ENCODE results near the gene AHCYL2. TPM values are rescaled to one million over a fixed set of nuclear protein-coding genes. Genes with fewer than 3 reads are reported as not detected.
A peak's percentile ranks its signal among the peaks of the same experiment; 100 is the strongest.

AHCYL2 gene
- total and polyA plus RNA-seq, 2 of the 8 experiments (the other 6 are each of a cell fraction or from before 2014, with no cell fraction given): 20.7 to 25.4 TPM

GRCh38 chr7:129264534-129264933 lies 39.7 kb downstream of the AHCYL2 start:
- H3K79me2 ChIP-seq (ENCODE audit: control insufficient read depth in 1 of 2, insufficient read depth in 2 of 2, low read length in 2 of 2): peaks cover 0 to 8% of the 10 kb centered on the region in 2 experiments; a peak in 3 of 4 replicates
- 86% methylated on average over 4 of the region's 4 CpGs; no CpG with 5 or more reads in 1 of the 2 experiments for WGBS, 2 experiments (ENCODE audit: extremely low coverage in 1 of 2, insufficient coverage in 1 of 2, insufficient read length in 1 of 2, insufficient replicate concordance in 2 of 2, low coverage in 1 of 2, low lambda C conversion rate in 2 of 2, missing lambda C conversion rate in 1 of 2)
- no peaks in the 10 kb centered on the region for H3K36me3 ChIP-seq (ENCODE audit: control insufficient read depth in 2 of 4, insufficient read depth in 4 of 4, low read length in 3 of 4)
- no peak overlapping the region for H3K4me2 ChIP-seq (ENCODE audit: insufficient read depth in 1 of 2, low read depth in 2 of 2, low read length in 2 of 2)
- H2AK5ac ChIP-seq (ENCODE audit: low read depth, low read length): no peak overlapping the region
- no peak overlapping the region for H3K9ac ChIP-seq (replicated peaks in 1 of 4; ENCODE audit: extremely low read depth in 1 of 4, low read depth in 3 of 4, low read length in 3 of 4)
- H3K18ac ChIP-seq (ENCODE audit: extremely low read depth, low read length): no peak overlapping the region
- peaks cover 3% of the 10 kb centered on the region; the same call in 1 of the 2 replicates for H3K79me1 ChIP-seq (ENCODE audit: low read depth, low read length)
- no peak overlapping the region for H2BK12ac ChIP-seq (ENCODE audit: low read depth, low read length)
- H3K9me3 ChIP-seq (ENCODE audit: insufficient read depth in 2 of 2, low read depth in 1 of 2, low read length in 1 of 2): no peaks in the 10 kb centered on the region
- H3K14ac ChIP-seq (ENCODE audit: insufficient read length): no peak overlapping the region
- DNase-seq (ENCODE audit: low read depth in 1 of 2, low spot score in 2 of 2): no peak
- no peak overlapping the region for H2BK120ac ChIP-seq (replicated peaks; ENCODE audit: low read depth, low read length)
- no peak overlapping the region for H4K5ac ChIP-seq (ENCODE audit: insufficient read length, low read depth, low read length)
- no peak overlapping the region for H2BK15ac ChIP-seq (ENCODE audit: low read length)
- no peaks in the 10 kb centered on the region for H3K23me2 ChIP-seq (ENCODE audit: low read depth, low read length)
- H3K4me3 ChIP-seq (ENCODE audit: extremely low read depth in 1 of 4, insufficient read depth in 2 of 4, low read depth in 3 of 4, low read length in 4 of 4): no peak overlapping the region
- no peaks in the 10 kb centered on the region for H4K20me1 ChIP-seq (replicated peaks in 1 of 2; ENCODE audit: control insufficient read depth in 1 of 2, insufficient read depth in 2 of 2, low read length in 2 of 2)
- H3K56ac ChIP-seq (replicated peaks; ENCODE audit: insufficient read length, low read depth, low read length): no peak overlapping the region
- peak; percentile 42 for FAIRE-seq
- ChIA-PET POLR2A (ENCODE audit: partially characterized antibody) (interaction anchor here (0.7 kb wide), 1 partner anchor 43 kb away, joined by 3 read pairs; no protein-coding TSS in a partner anchor), CTCF (ENCODE audit: partially characterized antibody) (interaction anchor here (0.7 to 1.7 kb wide), 8 partner anchors 8 to 168 kb away, joined by 3 to 4 read pairs (median 3); no protein-coding TSS in a partner anchor)
- no peaks in the 10 kb centered on the region for H3K27me3 ChIP-seq (replicated peaks in 1 of 4; ENCODE audit: control insufficient read depth in 3 of 4, extremely low read depth in 1 of 4, insufficient read depth in 3 of 4, low read length in 3 of 4)
- no peak overlapping the region for H2BK5ac ChIP-seq (ENCODE audit: low read depth, low read length)
- H3K27ac ChIP-seq (ENCODE audit: low read depth, low read length): no peak overlapping the region
- peaks cover 0 to 13% (median 9%) of the 10 kb centered on the region in 4 experiments; a peak in 4 of 7 replicates for H3K4me1 ChIP-seq (replicated peaks in 1 of 4; ENCODE audit: control insufficient read depth in 3 of 4, insufficient read depth in 4 of 4, low read length in 3 of 4)
- no peak overlapping the region for H3K4ac ChIP-seq (replicated peaks; ENCODE audit: insufficient read length, low read depth, low read length)
- no peak overlapping the region for H4K91ac ChIP-seq (replicated peaks; ENCODE audit: insufficient read length, low read length)
- no peak overlapping the region for H3K23ac ChIP-seq (ENCODE audit: insufficient read length)
- H4K8ac ChIP-seq (ENCODE audit: extremely low read depth, insufficient read depth, low read length): no peak overlapping the region
- H2AFZ ChIP-seq (ENCODE audit: low read length): no peak overlapping the region
- no peak overlapping the region for H2BK20ac ChIP-seq (ENCODE audit: low read length)
- TF ChIP-seq FOSL1 (IDR thresholded peaks at IDR 0.05; ENCODE audit: insufficient read depth, low read depth, low read length) (no peak), E2F6 (IDR thresholded peaks at IDR 0.05) (no peak), CTCF (IDR thresholded peaks at IDR 0.05; ENCODE audit: control extremely low read depth in 1 of 3, insufficient read depth in 1 of 3, low read depth in 1 of 3, low read length in 3 of 3) (no peak), JUND (IDR thresholded peaks at IDR 0.05; ENCODE audit: low read length) (no peak), POLR2A (IDR thresholded peaks at IDR 0.05; ENCODE audit: control extremely low read depth in 1 of 2, low read depth in 2 of 2, low read length in 2 of 2) (no peak), CEBPB (IDR thresholded peaks at IDR 0.05; ENCODE audit: low read depth, low read length) (no peak)
